K562 (cell line): Measurements from ENCODE around the gene FBXO28. TPM values are rescaled to one million over a fixed set of nuclear protein-coding genes. Genes with fewer than 3 reads are reported as not detected.

Experiments
- ARID4B ChIP-seq: sonication (generic); formaldehyde crosslinking; IDR thresholded peaks from 2 replicates; pipeline ENCODE4 v1.8.0; 2022; ENCODE audit warnings: mild to moderate bottlenecking, missing genetic modification reagents
- BRCA1 ChIP-seq, 2 experiments: fragments of 450-650 bp in 1 of 2; sonication (generic) in 1 of 2; formaldehyde crosslinking in 1 of 2; IDR thresholded peaks; 2 replicates each; pipeline versions ENCODE4 v1.5.0 to v1.6.1; 2017 to 2020; ENCODE audit warnings: mild to moderate bottlenecking in 1 of 2, missing genetic modification reagents in 1 of 2
- CREM ChIP-seq: IDR thresholded peaks from 2 replicates; pipeline ENCODE4 v1.6.1; 2014; ENCODE audit warnings: antibody characterized with exemption, low read depth
- GABPA ChIP-seq: fragments of 200-800 bp; sonication (Bioruptor generic); conservative IDR thresholded peaks from 2 replicates; pipeline ENCODE4 v1.6.1; 2016; ENCODE audit warnings: low read depth, missing genetic modification characterization, missing compliant biosample characterization
- GATAD2A ChIP-seq: fragments of 450-650 bp; IDR thresholded peaks from 2 replicates; pipeline ENCODE4 v1.6.1; 2017
- L3MBTL2 ChIP-seq: fragments of 450-650 bp; IDR thresholded peaks from 2 replicates; pipeline ENCODE4 v1.6.1; 2016; ENCODE audit warnings: mild to moderate bottlenecking, moderate library complexity
- MYNN ChIP-seq, 2 experiments: sonication (generic); formaldehyde crosslinking in 1 of 2; IDR thresholded peaks; 2 replicates each; pipeline versions ENCODE4 v1.5.0 to v1.6.1; 2016 to 2020; ENCODE audit warnings: antibody characterized with exemption in 1 of 2, missing genetic modification reagents in 1 of 2
- NCOA4 ChIP-seq: fragments of 450-650 bp; IDR thresholded peaks from 2 replicates; pipeline ENCODE4 v1.6.1; 2018; ENCODE audit warnings: mild to moderate bottlenecking; ENCODE audit not compliant: partially characterized antibody
- NR4A1 ChIP-seq, 2 experiments: fragments of 250-450 bp in 1 of 2; fragments of 450-650 bp in 1 of 2; sonication (Bioruptor Pico) in 1 of 2; IDR thresholded peaks; 2 replicates each; pipeline versions ENCODE4 v1.4.0 to v1.6.1; 2016 to 2020; ENCODE audit warnings: mild to moderate bottlenecking in 2 of 2, missing compliant biosample characterization in 1 of 2, missing genetic modification characterization in 1 of 2, moderate library complexity in 1 of 2
- PATZ1 ChIP-seq: fragments of 250-450 bp; sonication (Bioruptor Pico); IDR thresholded peaks from 2 replicates; pipeline ENCODE4 v1.5.0; 2020; ENCODE audit warnings: mild to moderate bottlenecking, borderline replicate concordance
- RAD51 ChIP-seq: fragments of 450-650 bp; IDR thresholded peaks from 2 replicates; pipeline ENCODE4 v1.7.1; 2016; ENCODE audit warnings: low read depth, mild to moderate bottlenecking, borderline replicate concordance
- RBBP5 ChIP-seq: fragments of 200-600 bp; sonication (generic); IDR thresholded peaks from 2 replicates; pipeline ENCODE4 v1.6.1; 2012; ENCODE audit warnings: borderline replicate concordance, mild to moderate bottlenecking, low read length, control low read depth, inconsistent platforms; ENCODE audit not compliant: insufficient read depth, poor library complexity, severe bottlenecking
- TEAD2 ChIP-seq: fragments of 450-650 bp; IDR thresholded peaks from 2 replicates; pipeline ENCODE4 v1.6.1; 2016; ENCODE audit warnings: missing genetic modification characterization, control low read depth, missing compliant biosample characterization
- YY1 ChIP-seq, 3 experiments: IDR thresholded peaks; 2 replicates each; pipeline ENCODE4 v1.6.1; 2011; ENCODE audit warnings: low read length in 2 of 3, mild to moderate bottlenecking in 2 of 3, moderate library complexity in 2 of 3, borderline replicate concordance in 1 of 3, control low read depth in 1 of 3, low read depth in 1 of 3; ENCODE audit not compliant: insufficient read depth in 3 of 3, insufficient replicate concordance in 2 of 3, control insufficient read depth in 1 of 3, insufficient read length in 1 of 3; ENCODE audit errors: extremely low read depth in 1 of 3
- ZFX ChIP-seq: sonication (generic); formaldehyde crosslinking; IDR thresholded peaks from 2 replicates; pipeline ENCODE4 v1.8.0; 2022; ENCODE audit warnings: mild to moderate bottlenecking, missing genetic modification reagents, moderate library complexity
- ZNF507 ChIP-seq: conservative IDR thresholded peaks from 2 replicates; pipeline ENCODE4 v1.6.1; 2017; ENCODE audit warnings: missing genetic modification characterization, missing compliant biosample characterization
- ZNF766 ChIP-seq: fragments of 200-800 bp; sonication (Bioruptor generic); conservative IDR thresholded peaks from 2 replicates; pipeline ENCODE4 v1.6.1; 2016; ENCODE audit warnings: missing genetic modification characterization, missing compliant biosample characterization
- polyA plus RNA-seq, 8 experiments: library from polyadenylated mRNA; depleted of rRNA in 4 of 8; stranded (reverse) in 5 of 8; unstranded in 3 of 8; fragments of >200 nt; fragmentation: Nextera tagmentation in 2 of 8; fragmentation: Illumina TruSeq in 1 of 8; extraction: Ambion mirVana in 2 of 8; extraction: Trizol in 1 of 8; gene quantifications; 2 replicates each; pipeline versions ENCODE4 v1.2.1 to v1.2.3, GENCODE V29; 2011 to 2014; ENCODE audit warnings: inconsistent platforms in 1 of 8, missing spikeins in 1 of 8
- total RNA-seq, 7 experiments: library from RNA; depleted of rRNA in 6 of 7; stranded (reverse); fragments of >200 nt in 6 of 7; fragmentation: Illumina TruSeq in 2 of 7; extraction: Trizol in 2 of 7; gene quantifications; 2 replicates each; pipeline versions ENCODE4 v1.2.1 to v1.2.3, GENCODE V29; 2011 to 2021; ENCODE audit warnings: low replicate concordance in 1 of 7
- TF ChIP-seq, protein P1 (sequence below): fragments of 200-800 bp; sonication (Bioruptor generic); IDR thresholded peaks from 2 replicates; pipeline ENCODE4 v1.6.1; 2017; ENCODE audit warnings: missing genetic modification characterization, missing compliant biosample characterization

The FBXO28 gene
- total and polyA plus RNA-seq, 9 of the 15 experiments (the other 6 are each of a cell fraction or from before 2014, with no cell fraction given): 4.1 to 34.8 (median 25.3) TPM

GRCh38 chr1:224205438-224205840, 91.5 kb downstream of the FBXO28 start (continued):
- TF ChIP-seq YY1 (IDR thresholded peaks at IDR 0.05; ENCODE audit: borderline replicate concordance in 1 of 3, control insufficient read depth in 1 of 3, extremely low read depth in 1 of 3, insufficient read depth in 3 of 3, insufficient read length in 1 of 3, insufficient replicate concordance in 2 of 3, low read depth in 1 of 3, low read length in 2 of 3) (no peak), ARID4B (CRISPR knock-in tag) (0 out of 2 replicates have a peak, but pooled peaks have one; percentile 1), ZNF507 (no peak), NCOA4 (no peak), ZNF766 (no peak), PATZ1 (CRISPR knock-in tag) (no peak), NR4A1 (CRISPR knock-in tag; IDR thresholded peaks at IDR 0.05) (no peak), NR4A1 (tag; IDR thresholded peaks at IDR 0.05) (no peak), L3MBTL2 (no peak), BRCA1 (IDR thresholded peaks at IDR 0.05) (no peak), BRCA1 (CRISPR knock-in tag; IDR thresholded peaks at IDR 0.05) (no peak), MYNN (IDR thresholded peaks at IDR 0.05) (peak; percentile 78), MYNN (CRISPR knock-in tag; IDR thresholded peaks at IDR 0.05) (no peak), ZFX (CRISPR knock-in tag) (no peak), RAD51 (no peak), GABPA (tag) (no peak), CREM (no peak), RBBP5 (peak; percentile 66), GATAD2A (no peak), TEAD2 (tag) (no peak)
- TF ChIP-seq, protein P1, sequence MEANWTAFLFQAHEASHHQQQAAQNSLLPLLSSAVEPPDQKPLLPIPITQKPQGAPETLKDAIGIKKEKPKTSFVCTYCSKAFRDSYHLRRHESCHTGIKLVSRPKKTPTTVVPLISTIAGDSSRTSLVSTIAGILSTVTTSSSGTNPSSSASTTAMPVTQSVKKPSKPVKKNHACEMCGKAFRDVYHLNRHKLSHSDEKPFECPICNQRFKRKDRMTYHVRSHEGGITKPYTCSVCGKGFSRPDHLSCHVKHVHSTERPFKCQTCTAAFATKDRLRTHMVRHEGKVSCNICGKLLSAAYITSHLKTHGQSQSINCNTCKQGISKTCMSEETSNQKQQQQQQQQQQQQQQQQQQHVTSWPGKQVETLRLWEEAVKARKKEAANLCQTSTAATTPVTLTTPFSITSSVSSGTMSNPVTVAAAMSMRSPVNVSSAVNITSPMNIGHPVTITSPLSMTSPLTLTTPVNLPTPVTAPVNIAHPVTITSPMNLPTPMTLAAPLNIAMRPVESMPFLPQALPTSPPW: peak; percentile 69
